Osteocyte (in vitro differentiated cells): ENCODE measurements around the gene TMEM185A. TPM values are rescaled to one million over a fixed set of nuclear protein-coding genes. Genes with fewer than 3 reads are reported as not detected.
A peak's percentile ranks its signal among the peaks of the same experiment; 100 is the strongest.
"Not testable (repeated sequence)": the region's sequence is repeated elsewhere in the genome, so short reads cannot be mapped to it uniquely, and the experiment has no call there.

Source experiments
- DNase-seq: peaks from one replicate; pipeline ENCODE4 v3.0.0; 2021; ENCODE audit warnings: mixed read lengths; ENCODE audit not compliant: unreplicated experiment; ENCODE audit errors: extremely low spot score
- H3K27ac Mint-ChIP-seq: one replicate; pipeline ENCODE4 v1.8.0; 2021; ENCODE audit warnings: mild to moderate bottlenecking, mixed read lengths; ENCODE audit not compliant: unreplicated experiment
- H3K27me3 Mint-ChIP-seq: one replicate; pipeline ENCODE4 v1.8.0; 2021; ENCODE audit warnings: mixed read lengths; ENCODE audit not compliant: unreplicated experiment
- H3K36me3 Mint-ChIP-seq: one replicate; pipeline ENCODE4 v1.8.0; 2021; ENCODE audit warnings: mixed read lengths; ENCODE audit not compliant: unreplicated experiment
- H3K4me1 Mint-ChIP-seq: one replicate; pipeline ENCODE4 v1.8.0; 2021; ENCODE audit warnings: mixed read lengths; ENCODE audit not compliant: unreplicated experiment
- H3K4me3 Mint-ChIP-seq: one replicate; pipeline ENCODE4 v1.8.0; 2021; ENCODE audit warnings: mild to moderate bottlenecking, moderate library complexity, mixed read lengths; ENCODE audit not compliant: unreplicated experiment
- H3K9me3 Mint-ChIP-seq: one replicate; pipeline ENCODE4 v1.8.0; 2021; ENCODE audit warnings: mixed read lengths; ENCODE audit not compliant: unreplicated experiment
- long read RNA-seq: library from polyadenylated mRNA; unstranded; transcript quantifications from one replicate; pipeline ENCODE4 v2.0.0, GENCODE V29; 2021
- total RNA-seq: library from RNA; stranded (reverse); gene quantifications from 2 replicates; pipeline ENCODE4 v1.2.1, GENCODE V29; 2021
- TF ChIP-seq, protein P1 (sequence below): fragments of 200-600 bp; sonication (generic); IDR thresholded peaks from 2 replicates; pipeline ENCODE4 v1.5.0; 2021; ENCODE audit warnings: antibody characterized with exemption, mild to moderate bottlenecking, moderate library complexity

TMEM185A gene
- total RNA-seq, result 26.5 and 36.4 TPM in 2 replicates
- long read RNA-seq, transcript TMEM185A-207 (7 exons, 2,840 nt), result major isoform, 7 of 31 reads
- long read RNA-seq, partial matches to known transcripts, result 13 of 31 reads
- long read RNA-seq, other reads (novel, unspliced or antisense), result 5 of 31 reads

DNA sequence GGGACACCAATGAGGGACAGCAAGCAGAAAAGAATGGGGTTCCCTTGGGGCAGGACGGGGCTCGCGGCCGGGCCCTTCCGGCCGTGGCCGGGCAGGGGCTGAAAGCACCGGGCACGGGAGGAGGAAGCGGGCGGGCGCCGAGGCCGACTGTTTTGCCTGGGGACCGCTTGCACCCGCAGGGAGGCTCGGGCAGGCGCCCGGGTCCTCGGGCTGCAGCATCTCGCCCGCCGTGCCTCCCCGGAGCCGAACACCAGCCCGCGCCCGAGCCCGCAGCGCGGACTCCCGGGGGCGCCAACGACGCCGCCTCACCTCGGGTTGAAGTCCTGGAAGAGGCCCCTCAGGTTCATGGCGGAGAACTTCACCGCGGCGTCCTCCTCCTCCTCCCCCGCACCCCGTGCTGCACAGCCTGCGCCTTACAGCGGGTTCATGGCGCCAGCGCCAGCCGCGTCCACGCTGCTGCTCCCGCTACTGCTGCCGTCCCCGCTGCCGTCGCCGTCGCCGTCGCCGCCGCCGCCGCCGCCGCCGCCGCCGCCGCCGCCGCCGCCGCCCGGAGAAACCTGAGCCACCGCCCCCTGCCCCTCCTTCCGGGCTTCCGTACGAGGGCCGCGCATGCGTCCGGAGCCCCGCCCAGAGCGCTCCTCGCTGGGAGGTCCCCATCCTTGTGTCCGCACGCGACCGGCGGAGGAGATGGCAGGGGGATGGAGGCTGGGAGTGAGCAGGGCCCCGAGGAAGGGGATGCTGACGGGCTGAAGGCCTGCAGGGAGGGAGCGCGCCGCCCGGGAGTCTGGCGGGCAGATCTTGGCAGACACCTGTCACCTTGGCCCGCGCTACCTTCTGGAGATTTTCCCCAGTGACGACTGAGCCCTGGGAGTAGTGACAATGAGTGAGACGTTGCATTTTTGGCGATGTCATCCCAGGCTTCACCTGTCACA lies at the start of gene TMEM185A:
TSS of gene TMEM185A (minus strand) at position 559 of the 932 bp plus-strand sequence. CDS start at position 347, 212 bp downstream.
- H3K27me3 Mint-ChIP-seq, result peaks cover 12% of the 10 kb centered on the region
- TF ChIP-seq, protein P1, sequence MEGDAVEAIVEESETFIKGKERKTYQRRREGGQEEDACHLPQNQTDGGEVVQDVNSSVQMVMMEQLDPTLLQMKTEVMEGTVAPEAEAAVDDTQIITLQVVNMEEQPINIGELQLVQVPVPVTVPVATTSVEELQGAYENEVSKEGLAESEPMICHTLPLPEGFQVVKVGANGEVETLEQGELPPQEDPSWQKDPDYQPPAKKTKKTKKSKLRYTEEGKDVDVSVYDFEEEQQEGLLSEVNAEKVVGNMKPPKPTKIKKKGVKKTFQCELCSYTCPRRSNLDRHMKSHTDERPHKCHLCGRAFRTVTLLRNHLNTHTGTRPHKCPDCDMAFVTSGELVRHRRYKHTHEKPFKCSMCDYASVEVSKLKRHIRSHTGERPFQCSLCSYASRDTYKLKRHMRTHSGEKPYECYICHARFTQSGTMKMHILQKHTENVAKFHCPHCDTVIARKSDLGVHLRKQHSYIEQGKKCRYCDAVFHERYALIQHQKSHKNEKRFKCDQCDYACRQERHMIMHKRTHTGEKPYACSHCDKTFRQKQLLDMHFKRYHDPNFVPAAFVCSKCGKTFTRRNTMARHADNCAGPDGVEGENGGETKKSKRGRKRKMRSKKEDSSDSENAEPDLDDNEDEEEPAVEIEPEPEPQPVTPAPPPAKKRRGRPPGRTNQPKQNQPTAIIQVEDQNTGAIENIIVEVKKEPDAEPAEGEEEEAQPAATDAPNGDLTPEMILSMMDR, result no peak
- H3K4me1 Mint-ChIP-seq, result peaks cover 17% of the 10 kb centered on the region
- H3K36me3 Mint-ChIP-seq, result no peaks in the 10 kb centered on the region
- H3K9me3 Mint-ChIP-seq, result no peaks in the 10 kb centered on the region
- peak within 1 kb of the TSS; percentile 91 for H3K4me3 Mint-ChIP-seq
- H3K27ac Mint-ChIP-seq, result peak within 1 kb of the TSS; percentile 88
- peak; percentile 89 for DNase-seq

GRCh38 chrX:149681182-149681581 lies 49.6 kb upstream of the TMEM185A start:
- no peak for DNase-seq
- Mint-ChIP-seq H3K27me3 (no peaks in the 10 kb centered on the region), H3K4me1 (no peaks in the 10 kb centered on the region), H3K36me3 (no peaks in the 10 kb centered on the region), H3K9me3 (peaks cover 2% of the 10 kb centered on the region), H3K4me3 (no peak overlapping the region), H3K27ac (no peak overlapping the region)
- TF ChIP-seq, protein P1, result no peak

DNA sequence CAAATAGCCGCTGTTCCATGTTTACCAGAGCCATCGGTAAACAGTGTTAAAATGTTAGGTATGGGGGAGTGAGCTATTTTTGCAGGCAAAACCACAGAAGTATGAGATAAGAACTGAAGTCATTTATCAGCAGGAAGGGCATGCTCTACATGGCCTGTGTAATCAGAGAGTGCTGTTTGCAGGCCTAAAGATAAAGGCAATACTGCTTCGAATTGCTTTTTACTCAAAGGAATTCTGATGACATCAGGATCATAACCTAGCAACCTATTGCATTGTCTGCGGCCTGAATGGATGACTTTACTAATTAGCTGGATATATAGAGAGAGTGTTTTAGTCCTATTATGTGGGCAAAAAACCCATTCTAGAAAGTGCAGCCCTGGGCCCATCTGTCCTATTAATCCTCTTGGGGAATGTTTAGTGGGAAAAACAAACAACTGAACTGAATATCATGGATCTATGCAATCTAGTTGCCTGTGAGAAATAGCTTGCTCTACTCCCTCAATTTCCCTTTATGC lies 47.6 kb upstream of the TMEM185A start:
- H3K4me1 Mint-ChIP-seq, H3K9me3 Mint-ChIP-seq, H3K27me3 Mint-ChIP-seq, H3K4me3 Mint-ChIP-seq, H3K27ac Mint-ChIP-seq, H3K36me3 Mint-ChIP-seq, DNase-seq: not testable (repeated sequence)

GRCh38 chrX:149675554-149675953 lies 44.0 kb upstream of the TMEM185A start:
- H3K9me3 Mint-ChIP-seq, H3K4me3 Mint-ChIP-seq, H3K27ac Mint-ChIP-seq, H3K27me3 Mint-ChIP-seq, H3K4me1 Mint-ChIP-seq, H3K36me3 Mint-ChIP-seq, DNase-seq: not testable (repeated sequence)

GRCh38 chrX:149675088-149675487 lies 43.5 kb upstream of the TMEM185A start:
- H3K36me3 Mint-ChIP-seq, H3K27ac Mint-ChIP-seq, H3K4me1 Mint-ChIP-seq, H3K9me3 Mint-ChIP-seq, H3K4me3 Mint-ChIP-seq, H3K27me3 Mint-ChIP-seq, DNase-seq: not testable (repeated sequence)

GRCh38 chrX:149660613-149661012 lies 29.0 kb upstream of the TMEM185A start:
- DNase-seq, H3K4me3 Mint-ChIP-seq, H3K27me3 Mint-ChIP-seq, H3K9me3 Mint-ChIP-seq, H3K36me3 Mint-ChIP-seq, H3K27ac Mint-ChIP-seq, H3K4me1 Mint-ChIP-seq: not testable (repeated sequence)

GRCh38 chrX:149656260-149656884 lies 24.8 kb upstream of the TMEM185A start:
- H3K27ac Mint-ChIP-seq, H3K27me3 Mint-ChIP-seq, H3K4me3 Mint-ChIP-seq, DNase-seq, H3K4me1 Mint-ChIP-seq, H3K36me3 Mint-ChIP-seq, H3K9me3 Mint-ChIP-seq: not testable (repeated sequence)
